ENCODE measurements around the gene TAGLN.

The TAGLN gene

DNA sequence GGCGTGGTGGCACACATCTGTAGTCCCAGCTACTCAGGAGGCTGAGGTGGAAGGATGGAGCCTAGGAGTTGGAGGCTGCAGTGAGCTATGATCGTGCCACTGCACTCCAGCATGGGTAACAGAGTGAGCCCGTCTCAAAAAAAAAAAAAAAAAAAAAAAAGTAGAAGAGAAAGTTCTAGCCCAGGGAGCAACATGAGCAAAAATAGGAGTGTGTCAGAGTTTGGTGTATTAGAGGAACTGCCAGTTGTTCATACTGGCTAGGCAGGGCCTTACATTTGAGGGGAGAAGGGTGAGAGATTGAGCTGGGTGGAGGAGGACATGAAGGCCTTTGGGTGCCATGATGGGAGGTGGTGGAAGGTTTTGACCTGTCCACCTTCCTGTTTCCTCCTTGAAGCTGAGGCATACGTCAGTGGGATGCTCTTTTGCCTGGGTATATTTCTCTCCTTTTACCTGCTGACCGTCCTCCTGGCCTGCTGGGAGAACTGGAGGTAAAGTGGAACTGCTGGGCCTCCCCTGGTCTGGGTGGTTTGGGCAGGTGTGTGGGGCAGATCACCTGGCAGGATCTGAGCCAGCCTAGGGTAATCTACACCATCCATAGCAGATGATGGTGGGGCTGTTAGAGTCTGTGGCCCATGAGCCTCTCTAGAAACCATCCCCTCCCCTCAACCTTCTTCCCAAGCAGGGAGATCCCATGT is 13.3 kb upstream of the TAGLN start:
- no peak overlapping the region for H3K4me3 ChIP-seq (replicated peaks in 1 of 2; ENCODE audit: low read depth in 2 of 2, low read length in 2 of 2)
- TF ChIP-seq, protein P1, sequence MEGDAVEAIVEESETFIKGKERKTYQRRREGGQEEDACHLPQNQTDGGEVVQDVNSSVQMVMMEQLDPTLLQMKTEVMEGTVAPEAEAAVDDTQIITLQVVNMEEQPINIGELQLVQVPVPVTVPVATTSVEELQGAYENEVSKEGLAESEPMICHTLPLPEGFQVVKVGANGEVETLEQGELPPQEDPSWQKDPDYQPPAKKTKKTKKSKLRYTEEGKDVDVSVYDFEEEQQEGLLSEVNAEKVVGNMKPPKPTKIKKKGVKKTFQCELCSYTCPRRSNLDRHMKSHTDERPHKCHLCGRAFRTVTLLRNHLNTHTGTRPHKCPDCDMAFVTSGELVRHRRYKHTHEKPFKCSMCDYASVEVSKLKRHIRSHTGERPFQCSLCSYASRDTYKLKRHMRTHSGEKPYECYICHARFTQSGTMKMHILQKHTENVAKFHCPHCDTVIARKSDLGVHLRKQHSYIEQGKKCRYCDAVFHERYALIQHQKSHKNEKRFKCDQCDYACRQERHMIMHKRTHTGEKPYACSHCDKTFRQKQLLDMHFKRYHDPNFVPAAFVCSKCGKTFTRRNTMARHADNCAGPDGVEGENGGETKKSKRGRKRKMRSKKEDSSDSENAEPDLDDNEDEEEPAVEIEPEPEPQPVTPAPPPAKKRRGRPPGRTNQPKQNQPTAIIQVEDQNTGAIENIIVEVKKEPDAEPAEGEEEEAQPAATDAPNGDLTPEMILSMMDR (IDR thresholded peaks at IDR 0.05; ENCODE audit: low read depth, low read length): no peak
- no peak for DNase-seq (ENCODE audit: low read depth in 2 of 2)

- TF ChIP-seq, protein P1 (IDR thresholded peaks at IDR 0.05; ENCODE audit: low read depth, low read length): no peak
- DNase-seq (ENCODE audit: low read depth in 2 of 2): no peak
- H3K4me3 ChIP-seq (replicated peaks in 1 of 2; ENCODE audit: low read depth in 2 of 2, low read length in 2 of 2): no peak overlapping the region
These were observed 12.8 kb upstream of the TAGLN start for GRCh38 chr11:117186431-117186761.

- TF ChIP-seq, protein P1 (IDR thresholded peaks at IDR 0.05; ENCODE audit: low read depth, low read length): no peak
- H3K4me3 ChIP-seq (replicated peaks in 1 of 2; ENCODE audit: low read depth in 2 of 2, low read length in 2 of 2): no peak overlapping the region
- no peak for DNase-seq (ENCODE audit: low read depth in 2 of 2)
These were observed 12.2 kb upstream of the TAGLN start for GRCh38 chr11:117187007-117187406.

- DNase-seq (ENCODE audit: low read depth in 2 of 2): no peak
- TF ChIP-seq, protein P1 (IDR thresholded peaks at IDR 0.05; ENCODE audit: low read depth, low read length): no peak
- no peak overlapping the region for H3K4me3 ChIP-seq (replicated peaks in 1 of 2; ENCODE audit: low read depth in 2 of 2, low read length in 2 of 2)
These were observed 11.8 kb upstream of the TAGLN start for GRCh38 chr11:117187428-117187798.

- TF ChIP-seq, protein P1 (IDR thresholded peaks at IDR 0.05; ENCODE audit: low read depth, low read length): no peak
- H3K4me3 ChIP-seq (replicated peaks in 1 of 2; ENCODE audit: low read depth in 2 of 2, low read length in 2 of 2): no peak overlapping the region
- DNase-seq (ENCODE audit: low read depth in 2 of 2): no peak
These were observed 11.2 kb upstream of the TAGLN start for GRCh38 chr11:117187799-117188481.

GRCh38 chr11:117188620-117189081 is 10.5 kb upstream of the TAGLN start:
- DNase-seq (ENCODE audit: low read depth in 2 of 2): no peak
- H3K4me3 ChIP-seq (replicated peaks in 1 of 2; ENCODE audit: low read depth in 2 of 2, low read length in 2 of 2): no peak overlapping the region
- TF ChIP-seq, protein P1 (IDR thresholded peaks at IDR 0.05; ENCODE audit: low read depth, low read length): no peak

All from cardiac fibroblast (primary cell).